Peyer's patch (tissue), 4 donors: ENCODE results near the gene GMPPA. TPM values are rescaled to one million over a fixed set of nuclear protein-coding genes. Genes with fewer than 3 reads are reported as not detected.

Source experiments
- DNase-seq, 3 donors: peaks; one replicate each; pipeline ENCODE4 v3.0.0-alpha.2; 2017 to 2019
- H3K27ac ChIP-seq, 4 donors: fragments of 200-600 bp; sonication (generic); one replicate each; pipeline ENCODE4 v1.5.1; 2016 to 2019
- H3K27me3 ChIP-seq, 2 donors: fragments of 200-600 bp; sonication (generic); one replicate each; pipeline ENCODE4 v1.5.1; 2019
- H3K36me3 ChIP-seq, 3 donors: fragments of 200-600 bp; sonication (generic); one replicate each; pipeline ENCODE4 v1.5.1; 2016 to 2019
- H3K4me1 ChIP-seq, 4 donors: fragments of 200-600 bp; sonication (generic); one replicate each; pipeline ENCODE4 v1.5.1; 2016 to 2019
- H3K4me3 ChIP-seq, 4 donors: fragments of 200-600 bp; sonication (generic); 1 replicate in 3 of 4; 2 replicates in 1 of 4; pipeline ENCODE4 v1.5.1; 2016 to 2019; ENCODE audit warnings: mild to moderate bottlenecking in 1 of 4
- H3K9me3 ChIP-seq, 4 donors: fragments of 200-600 bp; sonication (generic); one replicate each; pipeline ENCODE4 v1.5.1; 2016 to 2019; ENCODE audit warnings: mild to moderate bottlenecking in 1 of 4
- CTCF ChIP-seq, 6 experiments: fragments of 450-650 bp in 4 of 6; fragments of 200-600 bp in 2 of 6; sonication (generic) in 1 of 6; IDR thresholded peaks; one replicate each; pipeline ENCODE4 v1.5.1; 2017 to 2019; ENCODE audit warnings: antibody characterized with exemption in 6 of 6, mild to moderate bottlenecking in 3 of 6, moderate library complexity in 1 of 6
- POLR2A ChIP-seq, 2 donors: fragments of 450-650 bp; IDR thresholded peaks; one replicate each; pipeline ENCODE4 v1.5.1; 2017; ENCODE audit warnings: antibody characterized with exemption in 2 of 2, mild to moderate bottlenecking in 2 of 2, moderate library complexity in 2 of 2
- total RNA-seq, 4 donors: library from RNA; depleted of rRNA; stranded (reverse); fragments of >200 nt; gene quantifications; one replicate each; pipeline ENCODE4 v1.1.0, GENCODE V29; 2016

GMPPA gene
- total RNA-seq, 4 donors from 2014 or later, result 35.0 to 69.6 (median 38.9) TPM

GRCh38 chr2:219453671-219454590 lies 44.8 kb upstream of the GMPPA start:
- Histone ChIP-seq H3K4me3 (no peak overlapping the region), H3K4me1 (peaks cover 0 to 4% (median 0%) of the 10 kb centered on the region in 4 donors), H3K9me3 (no peaks in the 10 kb centered on the region), H3K27me3 (no peaks in the 10 kb centered on the region), H3K27ac (peak overlapping the region in 2 of 4 donors; percentile 57 to 87), H3K36me3 (no peaks in the 10 kb centered on the region)
- TF ChIP-seq CTCF (IDR thresholded peaks at IDR 0.05) (no peak), POLR2A (IDR thresholded peaks at IDR 0.05) (no peak)
- no peak for DNase-seq

- Histone ChIP-seq H3K36me3 (no peaks in the 10 kb centered on the region), H3K27ac (no peak overlapping the region), H3K9me3 (no peaks in the 10 kb centered on the region), H3K4me3 (no peak overlapping the region), H3K4me1 (no peaks in the 10 kb centered on the region), H3K27me3 (no peaks in the 10 kb centered on the region)
- no peak for DNase-seq
- TF ChIP-seq POLR2A (IDR thresholded peaks at IDR 0.05), result no peak
- no peak for TF ChIP-seq CTCF (IDR thresholded peaks at IDR 0.05)
These were observed 43.1 kb upstream of the GMPPA start for GRCh38 chr2:219455581-219455980.

GRCh38 chr2:219457784-219458369 lies 40.8 kb upstream of the GMPPA start:
- DNase-seq, result no peak
- no peak overlapping the region for H3K4me3 ChIP-seq

GRCh38 chr2:219458996-219459395 lies 39.7 kb upstream of the GMPPA start:
- H3K27me3 ChIP-seq, result no peaks in the 10 kb centered on the region
- peak overlapping the region in 1 of 4 donors; percentile 81 for H3K27ac ChIP-seq
- no peaks in the 10 kb centered on the region for H3K4me1 ChIP-seq
- no peaks in the 10 kb centered on the region for H3K9me3 ChIP-seq
- no peak overlapping the region for H3K4me3 ChIP-seq
- TF ChIP-seq CTCF (IDR thresholded peaks at IDR 0.05) (no peak), POLR2A (IDR thresholded peaks at IDR 0.05) (no peak)
- no peaks in the 10 kb centered on the region for H3K36me3 ChIP-seq
- no peak for DNase-seq

More at GRCh38 chr2:219457784-219458369, 40.8 kb upstream of the GMPPA start:
- Histone ChIP-seq H3K4me1 (no peaks in the 10 kb centered on the region), H3K9me3 (no peaks in the 10 kb centered on the region), H3K27me3 (no peaks in the 10 kb centered on the region), H3K36me3 (no peaks in the 10 kb centered on the region), H3K27ac (peak overlapping the region in 1 of 4 donors; percentile 35)
- TF ChIP-seq POLR2A (IDR thresholded peaks at IDR 0.05), result no peak
- TF ChIP-seq CTCF (IDR thresholded peaks at IDR 0.05), result peak in 4 of 6 experiments; percentile 4 to 25 (median 19)

GRCh38 chr2:219459460-219460311 lies 39.0 kb upstream of the GMPPA start:
- Histone ChIP-seq H3K4me1 (no peaks in the 10 kb centered on the region), H3K27me3 (no peaks in the 10 kb centered on the region), H3K4me3 (no peak overlapping the region), H3K27ac (peak overlapping the region in 2 of 4 donors; percentile 39 to 81), H3K9me3 (no peaks in the 10 kb centered on the region), H3K36me3 (no peaks in the 10 kb centered on the region)
- peak in 2 of 3 donors; percentile 29 to 75 for DNase-seq
- no peak for TF ChIP-seq POLR2A (IDR thresholded peaks at IDR 0.05)
- peak; percentile 42 to 79 (median 70) for TF ChIP-seq CTCF (IDR thresholded peaks at IDR 0.05)
